Measurements from ENCODE around the gene NSA2.
"Not testable (repeated sequence)": the region's sequence is repeated elsewhere in the genome, so short reads cannot be mapped to it uniquely, and the experiment has no call there.

Gene NSA2

GRCh38 chr5:74778609-74779008 lies 11.6 kb downstream of the NSA2 start:
- ATAC-seq (ENCODE audit: insufficient read depth, low read depth) (no peak), DNase-seq (no peak)
- Histone ChIP-seq H3K4me1 (ENCODE audit: insufficient read depth, low read length) (no peaks in the 10 kb centered on the region), H4K20me1 (ENCODE audit: insufficient read depth, low read length) (no peaks in the 10 kb centered on the region), H3K4me3 (ENCODE audit: low read depth in 1 of 2, low read length in 2 of 2) (no peak overlapping the region), H3K9me3 (ENCODE audit: insufficient read depth, low read length, severe bottlenecking) (no peaks in the 10 kb centered on the region), H3K27me3 (ENCODE audit: insufficient read depth, low read length, poor library complexity) (no peaks in the 10 kb centered on the region), H3K27ac (ENCODE audit: low read length) (no peak overlapping the region), H3K4me2 (ENCODE audit: insufficient read depth, low read length) (no peak overlapping the region), H3K9ac (ENCODE audit: low read depth, low read length) (no peak overlapping the region), H3K79me2 (ENCODE audit: insufficient read depth, low read length) (no peaks in the 10 kb centered on the region), H3K36me3 (ENCODE audit: insufficient read depth, low read length) (peaks cover 65% of the 10 kb centered on the region), H2AFZ (ENCODE audit: low read depth, low read length) (no peak overlapping the region)
- TF ChIP-seq EZH2 (IDR thresholded peaks at IDR 0.05; ENCODE audit: borderline replicate concordance, low read depth, low read length, severe bottlenecking) (no peak), CTCF (IDR thresholded peaks at IDR 0.05; ENCODE audit: borderline replicate concordance, extremely low read depth, low read length, poor library complexity, severe bottlenecking) (no peak)

- no peak overlapping the region for H3K9ac ChIP-seq (ENCODE audit: low read depth, low read length)
- no peak overlapping the region for H3K27ac ChIP-seq (ENCODE audit: low read length)
- H3K4me2 ChIP-seq (ENCODE audit: insufficient read depth, low read length) = no peak overlapping the region
- no peak overlapping the region for H3K4me3 ChIP-seq (ENCODE audit: low read depth in 1 of 2, low read length in 2 of 2)
- ATAC-seq (ENCODE audit: insufficient read depth, low read depth) (no peak), DNase-seq (no peak)
- TF ChIP-seq CTCF (IDR thresholded peaks at IDR 0.05; ENCODE audit: borderline replicate concordance, extremely low read depth, low read length, poor library complexity, severe bottlenecking) (no peak), EZH2 (IDR thresholded peaks at IDR 0.05; ENCODE audit: borderline replicate concordance, low read depth, low read length, severe bottlenecking) (no peak)
- no peaks in the 10 kb centered on the region for H4K20me1 ChIP-seq (ENCODE audit: insufficient read depth, low read length)
- H3K9me3 ChIP-seq (ENCODE audit: insufficient read depth, low read length, severe bottlenecking) = no peaks in the 10 kb centered on the region
- H3K4me1 ChIP-seq (ENCODE audit: insufficient read depth, low read length) = no peaks in the 10 kb centered on the region
- no peaks in the 10 kb centered on the region for H3K79me2 ChIP-seq (ENCODE audit: insufficient read depth, low read length)
- peaks cover 25% of the 10 kb centered on the region for H3K36me3 ChIP-seq (ENCODE audit: insufficient read depth, low read length)
- no peak overlapping the region for H2AFZ ChIP-seq (ENCODE audit: low read depth, low read length)
- H3K27me3 ChIP-seq (ENCODE audit: insufficient read depth, low read length, poor library complexity) = no peaks in the 10 kb centered on the region
These were observed 19.8 kb downstream of the NSA2 start for GRCh38 chr5:74786851-74787250.

- Histone ChIP-seq H4K20me1 (ENCODE audit: insufficient read depth, low read length) (no peaks in the 10 kb centered on the region), H3K9ac (ENCODE audit: low read depth, low read length) (no peak overlapping the region), H3K27me3 (ENCODE audit: insufficient read depth, low read length, poor library complexity) (no peaks in the 10 kb centered on the region), H3K4me1 (ENCODE audit: insufficient read depth, low read length) (no peaks in the 10 kb centered on the region), H3K4me3 (ENCODE audit: low read depth in 1 of 2, low read length in 2 of 2) (no peak overlapping the region), H3K79me2 (ENCODE audit: insufficient read depth, low read length) (no peaks in the 10 kb centered on the region), H2AFZ (ENCODE audit: low read depth, low read length) (no peak overlapping the region), H3K9me3 (ENCODE audit: insufficient read depth, low read length, severe bottlenecking) (no peaks in the 10 kb centered on the region), H3K36me3 (ENCODE audit: insufficient read depth, low read length) (peaks cover 30% of the 10 kb centered on the region), H3K4me2 (ENCODE audit: insufficient read depth, low read length) (no peak overlapping the region), H3K27ac (ENCODE audit: low read length) (no peak overlapping the region)
- TF ChIP-seq EZH2 (IDR thresholded peaks at IDR 0.05; ENCODE audit: borderline replicate concordance, low read depth, low read length, severe bottlenecking) = no peak
- TF ChIP-seq CTCF (IDR thresholded peaks at IDR 0.05; ENCODE audit: borderline replicate concordance, extremely low read depth, low read length, poor library complexity, severe bottlenecking) = no peak
- DNase-seq = no peak
- ATAC-seq (ENCODE audit: insufficient read depth, low read depth) = no peak
These were observed 20.4 kb downstream of the NSA2 start for GRCh38 chr5:74787424-74787823.

GRCh38 chr5:74791669-74792068 lies 24.6 kb downstream of the NSA2 start:
- H3K27me3 ChIP-seq (ENCODE audit: insufficient read depth, low read length, poor library complexity); H3K9me3 ChIP-seq (ENCODE audit: insufficient read depth, low read length, severe bottlenecking); H2AFZ ChIP-seq (ENCODE audit: low read depth, low read length); H3K27ac ChIP-seq (ENCODE audit: low read length); H3K4me1 ChIP-seq (ENCODE audit: insufficient read depth, low read length); ATAC-seq (ENCODE audit: insufficient read depth, low read depth); H3K79me2 ChIP-seq (ENCODE audit: insufficient read depth, low read length); H3K9ac ChIP-seq (ENCODE audit: low read depth, low read length); H4K20me1 ChIP-seq (ENCODE audit: insufficient read depth, low read length); H3K4me2 ChIP-seq (ENCODE audit: insufficient read depth, low read length); H3K4me3 ChIP-seq (ENCODE audit: low read depth in 1 of 2, low read length in 2 of 2); DNase-seq: not testable (repeated sequence)
- H3K36me3 ChIP-seq (ENCODE audit: insufficient read depth, low read length) = peaks cover 41% of the 10 kb centered on the region
